ENCODE data around the gene CLK1.
"Not testable (repeated sequence)": the region's sequence is repeated elsewhere in the genome, so short reads cannot be mapped to it uniquely, and the experiment has no call there.

CLK1 gene

DNA sequence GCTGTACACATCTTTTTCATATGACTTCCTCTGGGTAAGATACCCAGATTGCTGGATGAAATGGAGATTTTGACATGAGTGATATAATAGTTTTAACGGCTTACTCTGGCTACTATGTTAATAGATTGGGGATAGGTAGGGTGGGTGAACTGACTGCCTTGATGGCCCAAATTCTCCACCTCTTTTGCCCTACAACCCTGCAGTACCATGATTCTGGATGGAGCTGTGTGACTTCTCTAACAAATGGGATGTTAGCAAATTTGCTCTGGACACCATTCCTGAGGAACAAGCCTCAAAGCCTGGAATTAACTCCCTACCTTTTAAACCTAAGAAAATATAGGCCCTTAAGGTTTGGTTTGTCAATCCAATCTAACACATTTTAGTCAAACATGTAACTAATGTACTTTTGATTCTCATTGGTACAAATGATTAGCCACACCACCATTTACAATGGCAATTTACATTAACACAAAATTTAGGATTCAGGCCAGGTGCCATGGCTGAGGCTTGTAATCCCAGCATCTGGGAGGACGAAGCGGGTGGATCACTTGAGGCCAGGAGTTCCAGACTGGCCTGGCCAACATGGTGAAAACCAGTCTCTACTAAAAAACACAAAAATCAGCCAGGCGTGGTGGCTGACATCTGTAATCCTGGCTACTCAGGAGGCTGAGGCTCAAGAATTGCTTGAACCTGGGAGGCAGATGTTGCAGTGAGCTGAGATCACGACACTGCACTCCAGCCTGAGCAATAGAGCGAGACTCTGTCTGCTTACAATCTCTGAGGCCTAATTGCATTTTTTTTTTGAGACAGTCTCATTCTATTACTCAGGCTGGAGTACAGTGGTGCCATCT, 12.8 kb downstream of the CLK1 start:
- DNase-seq (ENCODE audit: low read depth in 2 of 2), result no peak

DNA sequence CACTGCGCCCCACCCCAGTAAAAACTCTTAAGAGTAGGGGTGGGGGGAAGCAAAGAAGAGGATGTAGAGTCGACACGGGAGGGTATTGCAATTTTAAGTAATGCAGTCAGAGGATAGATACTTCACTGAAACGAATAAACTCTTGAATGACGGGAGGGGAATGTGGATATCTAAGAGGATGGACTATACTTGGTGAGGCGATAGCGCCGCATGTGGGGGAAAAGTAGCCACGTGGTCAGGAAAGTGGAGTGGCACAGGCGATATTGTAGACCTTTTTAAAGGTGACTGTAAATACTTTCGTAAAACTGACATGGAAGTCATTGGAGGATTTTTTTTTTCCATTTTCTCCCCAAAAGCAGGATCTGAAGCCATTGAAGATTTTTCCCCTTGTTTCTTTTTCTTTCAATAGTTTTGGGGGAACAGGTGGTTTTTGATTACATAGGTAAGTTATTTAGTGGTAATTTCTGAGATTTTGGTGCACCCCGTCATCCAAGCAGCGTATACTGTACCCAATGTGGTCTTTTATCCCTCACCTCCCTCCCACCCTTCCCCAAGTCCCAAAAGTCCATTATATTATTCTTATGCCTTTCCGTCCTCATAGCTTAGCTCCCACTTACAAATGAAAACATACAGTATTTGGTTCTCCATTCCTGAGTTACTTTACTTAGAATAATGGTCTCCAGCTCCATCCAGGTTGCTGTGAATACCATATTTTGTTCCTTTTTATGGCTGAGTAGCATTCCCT, 13.8 kb downstream of the CLK1 start:
- DNase-seq (ENCODE audit: low read depth in 2 of 2), result no peak

DNA sequence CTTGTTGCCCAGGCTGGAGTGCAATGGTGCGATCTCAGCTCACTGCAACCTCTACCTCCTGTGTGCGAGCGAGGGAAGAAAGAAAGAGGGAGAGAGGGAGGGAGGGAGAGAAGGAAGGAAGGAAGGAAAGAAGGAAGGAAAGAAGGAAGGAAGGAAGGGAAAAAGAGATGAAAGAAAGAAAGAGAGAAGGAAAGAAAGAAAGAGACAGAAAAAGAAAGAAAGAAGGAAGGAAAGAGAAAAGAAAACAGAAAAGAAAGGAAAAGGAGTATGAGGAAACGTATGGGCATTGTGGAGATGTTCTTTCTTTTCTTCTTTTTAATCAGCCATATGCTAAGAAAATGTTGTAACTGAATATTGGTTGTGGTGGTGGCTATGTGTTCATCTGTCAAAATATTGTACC, 16.5 kb downstream of the CLK1 start:
- DNase-seq (ENCODE audit: low read depth in 2 of 2), result no peak

DNA sequence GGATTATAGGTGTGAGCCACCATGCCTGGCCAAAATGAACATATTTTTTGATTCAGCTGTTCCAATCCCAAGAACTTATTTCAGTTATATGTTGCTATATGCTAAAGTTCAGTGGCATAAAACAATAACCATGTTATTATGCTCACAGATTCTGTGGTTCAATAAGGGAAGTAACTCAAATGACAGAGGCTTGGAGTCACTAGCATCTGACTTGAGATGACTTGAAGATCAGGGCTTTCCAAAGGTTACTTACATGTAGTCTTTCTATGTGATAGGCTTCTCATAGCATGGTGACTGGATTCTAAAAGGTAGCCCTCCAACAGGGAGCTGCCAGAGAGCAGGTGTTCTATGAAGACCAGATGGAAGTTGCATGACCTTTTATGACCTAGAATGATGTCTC, 17.2 kb downstream of the CLK1 start:
- no peak for DNase-seq (ENCODE audit: low read depth in 2 of 2)

DNA sequence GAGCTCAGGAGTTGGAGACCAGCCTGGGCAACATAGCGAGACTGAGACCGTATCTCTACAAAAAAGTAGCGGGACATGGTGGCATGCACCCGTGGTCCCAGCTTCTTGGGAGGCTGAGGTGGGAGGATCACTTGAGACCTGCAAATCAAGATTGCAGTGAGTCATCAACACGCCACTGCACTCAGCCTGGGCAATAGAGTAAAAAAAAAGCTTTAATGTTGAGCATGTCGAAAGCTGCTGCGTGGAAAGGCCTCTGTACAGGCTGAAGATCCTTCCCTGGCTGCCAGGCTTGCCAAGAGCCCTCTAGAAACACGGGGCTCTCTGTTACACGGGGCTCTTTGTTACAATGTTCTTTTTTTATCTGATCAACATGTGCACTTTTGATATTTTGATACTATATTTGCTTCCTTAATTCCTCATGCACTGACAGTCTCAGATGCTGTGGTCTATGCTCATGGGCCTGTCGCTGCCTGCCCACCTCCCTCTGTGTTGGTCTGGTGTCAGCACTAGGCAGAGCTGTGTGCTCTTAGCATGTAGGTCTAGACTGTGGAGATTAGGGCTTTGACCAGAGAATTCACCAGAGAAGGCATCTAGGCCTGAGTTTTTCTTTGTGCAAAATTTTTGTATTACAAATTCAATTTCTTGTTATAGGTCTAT, 18.7 kb downstream of the CLK1 start:
- no peak for DNase-seq (ENCODE audit: low read depth in 2 of 2)

DNA sequence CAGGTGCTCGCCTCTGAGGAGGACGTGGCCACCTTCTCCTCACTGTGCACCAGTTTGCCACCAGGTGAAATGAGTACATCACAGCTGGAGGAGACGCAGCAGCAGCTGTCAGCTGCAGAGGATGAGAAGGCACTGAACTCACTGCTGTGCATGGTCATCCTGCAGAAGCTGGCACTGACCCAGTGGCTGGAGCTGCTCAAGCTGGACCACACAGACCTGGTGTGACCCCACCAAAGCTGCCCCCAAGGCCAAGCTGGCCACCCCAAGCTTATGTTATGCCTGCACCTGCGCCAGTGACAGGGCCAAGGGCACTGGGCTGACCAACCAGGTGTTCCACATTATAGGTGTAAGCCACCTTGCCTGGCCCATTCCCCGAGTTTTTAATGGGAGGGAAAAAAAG, 19.3 kb downstream of the CLK1 start:
- DNase-seq (ENCODE audit: low read depth in 2 of 2), result no peak

DNA sequence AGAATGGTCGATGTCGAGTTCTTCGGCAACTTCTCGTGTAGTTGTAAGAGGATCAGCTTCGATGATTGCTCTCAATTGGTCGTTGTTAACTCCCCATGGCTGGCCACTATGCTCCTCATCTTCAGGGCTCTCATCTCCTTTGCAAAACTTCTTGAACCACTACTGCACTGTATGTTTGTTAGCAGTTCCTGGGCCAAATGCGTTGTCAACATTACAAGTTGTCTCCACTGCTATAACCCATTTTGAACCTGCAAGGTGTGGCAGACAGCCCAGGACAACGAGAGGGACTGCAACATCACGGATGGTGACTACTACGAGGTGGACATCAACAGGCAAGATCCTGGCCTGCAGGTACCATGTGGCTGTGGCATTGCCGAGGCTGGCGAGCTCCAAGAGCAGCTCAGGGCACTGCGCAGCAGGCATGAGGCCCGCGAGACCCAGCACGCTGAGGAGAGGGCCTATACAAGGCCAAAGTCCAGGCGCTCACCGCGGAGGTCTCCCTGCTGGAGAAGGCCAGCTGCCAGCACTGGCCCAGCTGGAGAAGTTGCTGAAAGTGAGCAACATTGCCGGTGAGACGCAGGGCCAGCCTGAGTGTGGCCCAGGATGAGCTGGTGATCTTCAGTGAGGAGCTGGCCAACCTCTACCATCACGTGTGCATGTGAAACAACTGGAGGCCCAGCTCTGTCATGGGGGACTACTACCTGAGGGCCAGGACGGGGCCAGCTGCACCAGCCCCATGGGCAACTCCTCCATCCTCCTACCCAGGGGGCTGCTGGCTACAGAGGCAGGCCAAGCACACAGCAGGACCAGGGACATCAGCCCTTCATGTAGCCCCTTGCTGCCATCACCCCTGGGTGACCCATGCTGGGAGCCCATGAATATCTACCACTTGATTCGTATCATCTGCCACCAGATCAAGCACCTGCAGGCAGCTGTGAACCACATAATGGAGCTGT, 20.2 kb downstream of the CLK1 start:
- no peak for DNase-seq (ENCODE audit: low read depth in 2 of 2)

DNA sequence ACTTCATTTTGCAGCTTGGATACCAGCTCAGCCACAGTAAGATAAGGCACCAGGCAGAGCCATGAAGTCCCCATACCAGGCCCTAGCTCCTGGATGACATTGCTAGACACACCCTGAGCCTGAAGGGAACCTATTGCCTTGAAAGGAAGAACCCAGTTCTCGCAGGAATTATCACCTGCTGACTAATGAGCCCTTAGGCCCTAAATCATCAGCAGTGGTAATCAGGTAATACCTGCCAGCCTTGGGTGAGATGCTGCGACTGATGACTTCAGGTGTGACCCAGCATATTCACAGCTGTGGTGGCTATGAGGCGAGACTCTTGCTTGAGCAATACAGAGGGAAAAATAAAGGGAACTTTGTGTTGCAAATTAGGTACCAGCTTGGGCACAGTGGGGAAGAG, 24.9 kb downstream of the CLK1 start:
- no peak for DNase-seq (ENCODE audit: low read depth in 2 of 2)

DNA sequence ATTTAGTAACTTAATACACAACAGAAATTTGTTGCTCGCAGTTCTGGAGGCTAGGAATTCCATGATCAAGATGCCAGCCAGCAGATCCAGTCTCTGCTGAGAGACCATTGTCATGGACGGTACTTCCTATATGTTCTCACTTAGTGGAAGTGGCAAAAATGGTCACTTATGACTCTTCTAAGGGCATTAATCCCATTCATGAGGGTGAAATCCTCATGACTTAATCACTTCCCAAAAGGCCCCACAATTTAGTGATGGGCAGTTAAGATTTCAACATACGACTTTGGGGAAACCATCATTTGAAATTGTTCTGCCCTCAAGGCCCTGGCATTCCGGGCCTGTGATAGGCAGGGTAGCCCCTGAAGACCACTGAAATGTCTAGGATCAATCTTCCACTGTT, 29.8 kb downstream of the CLK1 start:
- DNase-seq (ENCODE audit: low read depth in 2 of 2), result no peak

DNA sequence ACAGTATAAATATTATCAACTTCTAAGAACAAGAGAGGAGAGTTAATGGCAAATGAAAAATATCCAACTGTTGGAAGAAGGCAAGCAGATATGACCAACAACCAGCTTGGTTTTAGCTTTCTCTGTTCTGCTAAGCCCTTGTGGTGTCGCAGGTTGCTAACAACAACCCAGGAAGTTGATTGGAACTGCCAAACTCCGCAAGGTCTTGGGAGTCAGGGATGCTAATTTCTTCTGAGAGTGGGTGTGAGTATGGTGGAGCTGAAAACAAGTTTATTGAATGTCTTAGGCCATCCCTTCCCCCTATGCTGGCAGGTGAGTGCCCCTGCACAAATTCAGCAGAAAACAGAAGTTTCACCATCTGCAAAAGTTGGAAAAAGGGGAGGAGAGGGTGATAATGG, 35.2 kb downstream of the CLK1 start:
- DNase-seq (ENCODE audit: low read depth in 2 of 2), result no peak

DNA sequence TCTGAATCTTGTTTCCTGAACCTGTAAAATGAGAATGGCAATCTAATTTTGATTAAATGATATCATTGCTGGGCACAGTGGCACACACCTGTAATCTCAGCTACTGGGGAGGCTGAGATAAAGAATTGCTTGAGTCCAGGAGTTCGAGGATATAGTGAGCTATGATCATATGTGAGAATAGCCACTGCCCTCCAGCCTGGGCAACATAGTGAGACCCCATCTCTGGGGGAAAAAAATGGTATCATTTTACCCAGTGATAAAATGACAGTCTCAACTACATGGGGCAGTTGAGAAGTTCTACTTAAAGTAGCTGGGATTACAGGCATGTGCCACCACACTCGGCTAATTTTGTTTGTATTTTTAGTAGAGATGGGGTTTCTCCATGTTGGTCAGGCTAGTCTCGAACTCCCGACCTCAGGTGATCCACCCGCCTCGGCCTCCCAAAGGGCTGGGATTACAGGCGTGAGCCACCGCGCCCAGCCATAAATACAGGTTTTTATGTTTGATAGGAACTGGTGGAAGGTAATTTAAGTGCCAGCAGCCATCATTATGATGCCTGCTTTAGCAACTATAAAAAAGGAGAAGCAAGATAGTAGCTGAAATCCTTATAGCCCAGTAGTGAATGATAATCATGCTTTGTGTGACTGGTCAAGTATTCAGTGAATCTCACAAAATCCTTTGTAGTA, 35.7 kb downstream of the CLK1 start:
- no peak for DNase-seq (ENCODE audit: low read depth in 2 of 2)

DNA sequence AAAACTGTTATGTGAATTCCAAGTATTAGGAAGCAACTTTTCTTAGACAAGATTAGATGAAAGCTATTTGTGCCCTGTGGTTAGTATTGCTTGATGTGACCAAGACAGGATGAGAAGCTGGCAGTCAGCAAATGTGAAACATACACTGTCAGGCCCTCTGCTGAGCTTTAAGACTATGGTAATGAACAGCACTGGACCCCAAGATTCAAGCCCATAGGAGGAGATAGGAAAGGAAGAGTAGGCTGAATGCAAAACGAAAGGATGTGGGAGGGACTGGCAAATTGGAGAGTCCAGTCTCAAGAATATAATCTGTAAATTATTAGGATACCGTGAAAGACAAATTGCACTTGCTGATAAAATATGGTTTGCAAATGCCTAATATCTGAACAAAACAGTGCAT, 36.4 kb downstream of the CLK1 start:
- no peak for DNase-seq (ENCODE audit: low read depth in 2 of 2)

DNA sequence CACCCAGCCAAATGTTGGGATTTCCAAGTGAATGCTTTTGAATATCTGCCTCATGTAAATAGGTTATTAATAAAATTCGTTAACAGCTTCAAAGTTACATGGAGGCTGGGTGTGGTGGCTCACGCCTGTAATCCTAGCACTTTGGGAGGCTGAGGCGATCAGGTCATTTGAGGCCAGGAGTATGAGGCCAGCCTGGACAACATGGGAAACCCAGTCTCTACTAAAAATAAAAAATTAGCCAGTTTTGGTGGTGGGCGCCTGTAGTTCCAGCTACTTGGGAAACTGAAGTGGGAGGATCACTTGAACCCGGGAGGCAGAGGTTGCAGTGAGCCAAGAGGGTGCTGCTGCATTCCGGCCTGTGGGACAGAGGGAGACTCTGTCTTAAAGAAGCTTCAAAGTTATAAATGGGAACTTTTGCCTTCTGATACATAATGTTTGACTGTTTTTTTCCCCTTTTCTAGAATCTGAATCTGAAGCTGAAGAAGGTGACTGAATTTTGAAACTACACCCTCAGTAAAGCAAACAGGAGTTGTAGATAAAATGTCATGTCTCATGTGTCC, 42.7 kb downstream of the CLK1 start:
- DNase-seq (ENCODE audit: low read depth in 2 of 2), result no peak

DNA sequence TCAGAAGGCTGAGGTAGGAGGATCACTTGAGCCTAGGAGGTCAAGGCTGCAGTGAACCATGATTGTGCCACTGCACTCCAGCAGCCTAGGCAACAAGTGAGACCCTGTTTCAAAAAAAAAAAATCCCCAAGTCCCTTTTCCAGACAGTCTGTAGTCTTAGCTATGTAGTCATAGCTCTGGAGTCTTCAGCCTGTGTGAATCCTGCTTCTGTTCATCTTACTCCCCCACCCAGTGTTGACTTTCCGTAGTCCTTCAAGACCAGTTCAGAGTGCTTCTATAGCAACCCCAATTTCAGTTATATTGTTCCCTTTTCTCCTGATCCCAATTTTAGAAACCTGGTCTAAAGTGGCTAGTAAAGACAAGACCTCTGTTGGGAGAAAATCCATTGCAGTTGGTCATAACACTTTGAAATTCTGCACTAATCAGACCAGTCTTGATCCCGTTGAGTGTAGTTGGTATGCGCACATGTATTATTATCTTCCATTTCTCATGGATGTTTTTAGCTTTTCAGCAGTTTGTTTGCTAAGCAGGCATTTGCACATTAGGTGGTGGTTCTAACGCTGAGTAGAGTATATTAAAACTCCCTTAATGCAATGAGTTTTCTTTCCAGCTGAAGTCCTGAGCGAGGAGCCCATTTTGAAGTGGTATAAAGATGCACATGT, 43.8 kb downstream of the CLK1 start:
- no peak for DNase-seq (ENCODE audit: low read depth in 2 of 2)

DNA sequence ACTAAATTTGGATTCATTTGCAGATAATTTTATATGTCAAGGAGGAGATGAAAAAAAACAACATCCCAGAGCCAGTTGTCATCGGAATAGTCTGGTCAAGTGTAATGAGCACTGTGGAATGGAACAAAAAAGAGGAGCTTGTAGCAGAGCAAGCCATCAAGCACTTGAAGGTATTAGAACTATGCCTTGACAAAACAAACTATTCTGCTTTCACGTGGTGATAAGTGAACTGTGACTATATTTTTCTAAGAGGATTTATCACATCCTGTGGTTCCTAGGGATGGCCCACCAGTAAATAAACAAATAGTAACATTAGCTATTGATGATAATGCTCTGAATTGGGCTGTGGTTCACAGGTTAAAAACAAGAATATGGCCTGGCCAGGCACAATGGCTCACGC, 45.7 kb downstream of the CLK1 start:
- not testable (repeated sequence) for DNase-seq (ENCODE audit: low read depth in 2 of 2)

DNA sequence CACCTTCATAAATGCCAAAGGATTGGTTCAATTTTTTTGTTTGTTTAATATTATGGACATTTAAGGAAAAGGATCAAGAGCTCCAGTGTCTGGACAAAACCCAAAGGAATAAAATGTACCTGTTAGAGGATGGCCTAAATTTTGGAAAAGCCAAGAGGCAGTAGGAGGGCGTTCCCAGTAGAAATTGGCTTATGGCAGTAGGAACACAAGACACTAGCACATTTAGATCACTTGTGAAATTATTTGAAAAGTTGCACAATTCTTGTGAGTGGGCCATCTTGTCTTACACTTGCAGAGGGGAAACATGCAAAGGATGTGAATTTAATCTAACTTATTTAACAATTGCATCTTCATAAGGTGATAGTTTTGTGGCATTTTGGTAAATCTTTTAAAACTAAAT, 49.5 kb downstream of the CLK1 start:
- DNase-seq (ENCODE audit: low read depth in 2 of 2), result no peak

DNA sequence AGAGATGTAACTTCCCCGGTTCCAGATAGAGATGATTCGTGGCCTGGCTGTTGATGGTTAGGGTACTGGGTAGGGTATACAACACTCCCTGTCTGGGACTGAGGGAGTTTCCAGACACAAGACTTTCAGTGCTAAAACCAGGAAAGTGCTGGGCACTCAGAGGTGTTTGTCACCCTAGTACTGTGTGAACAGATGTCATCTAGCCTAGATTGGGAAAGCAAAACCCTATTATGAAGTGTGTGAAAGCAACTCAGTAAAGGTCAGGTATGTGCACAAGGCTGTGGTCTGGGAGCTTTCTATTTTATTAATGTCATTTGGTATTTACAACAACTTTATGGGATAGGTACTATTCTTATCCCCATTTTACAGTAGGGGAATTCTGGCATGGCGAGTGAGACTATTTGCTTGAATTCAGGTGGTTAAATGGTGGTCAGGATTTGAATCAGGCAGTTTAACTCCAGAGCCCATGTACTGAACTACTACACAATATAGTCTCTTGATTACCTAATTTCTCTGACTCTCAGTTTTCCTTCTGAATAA, 50.1 kb downstream of the CLK1 start:
- DNase-seq (ENCODE audit: low read depth in 2 of 2), result peak in 1 of 2 donors; percentile 41

DNA sequence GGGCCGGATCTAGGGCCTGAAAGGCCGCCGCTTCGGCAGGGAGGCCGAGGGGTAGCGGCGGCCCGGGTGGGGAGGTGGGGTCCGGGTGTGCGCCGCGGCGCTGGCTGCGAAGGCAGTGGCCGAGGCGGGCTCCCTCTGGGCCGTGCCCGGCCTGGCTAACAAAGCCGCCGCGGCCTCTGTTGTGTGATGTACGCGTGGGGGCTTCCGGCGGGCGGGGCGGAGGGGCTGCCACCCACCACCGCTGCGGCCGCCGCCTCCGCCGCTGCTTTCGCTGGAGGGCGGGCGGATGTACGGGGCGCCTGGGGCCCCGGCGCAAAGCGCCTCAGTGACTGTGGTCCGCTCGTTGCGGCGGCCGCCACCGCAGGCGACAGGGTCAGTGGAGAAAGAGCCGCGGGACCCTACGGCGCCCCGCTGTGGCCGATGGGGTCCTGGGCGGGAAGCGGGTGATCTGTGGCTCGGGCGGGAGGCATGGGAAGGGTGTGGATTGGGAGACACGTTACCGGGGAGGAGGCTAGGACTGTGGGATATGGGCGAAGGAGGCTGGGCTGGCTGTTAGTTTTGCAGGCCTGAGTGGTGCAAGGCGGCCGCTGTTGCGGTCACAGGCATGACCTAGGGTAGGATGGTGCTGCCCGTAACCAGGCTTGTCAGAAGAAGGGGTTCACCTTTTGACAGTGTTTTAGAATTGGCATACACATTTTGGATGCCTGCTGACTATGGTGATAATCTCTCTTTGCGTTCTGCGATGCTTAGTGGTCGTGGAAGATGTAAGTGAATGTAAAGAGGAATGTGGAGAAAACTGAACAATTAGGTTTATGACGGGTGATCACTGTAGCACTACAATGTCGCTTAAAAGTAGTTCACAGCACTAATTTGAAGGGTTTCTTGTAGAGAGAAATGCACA, 52.1 kb downstream of the CLK1 start:
- DNase-seq (ENCODE audit: low read depth in 2 of 2), result peak; percentile 42 to 44
